Breast epithelium (tissue), 3 donors: ENCODE data around the gene PLA2G15.

Experiments
- POLR2A ChIP-seq: fragments of 450-650 bp; IDR thresholded peaks from one replicate; pipeline ENCODE4 v1.6.1; 2016; ENCODE audit warnings: antibody characterized with exemption, mild to moderate bottlenecking, moderate library complexity
- TF ChIP-seq, protein P1 (sequence below), 3 donors: fragments of 450-650 bp; IDR thresholded peaks; one replicate each; pipeline ENCODE4 v1.5.1; 2016 to 2017; ENCODE audit warnings: antibody characterized with exemption in 3 of 3, mild to moderate bottlenecking in 3 of 3, moderate library complexity in 3 of 3

GRCh38 chr16:68273896-68274295 lies 28.7 kb downstream of the PLA2G15 start:
- TF ChIP-seq, protein P1, sequence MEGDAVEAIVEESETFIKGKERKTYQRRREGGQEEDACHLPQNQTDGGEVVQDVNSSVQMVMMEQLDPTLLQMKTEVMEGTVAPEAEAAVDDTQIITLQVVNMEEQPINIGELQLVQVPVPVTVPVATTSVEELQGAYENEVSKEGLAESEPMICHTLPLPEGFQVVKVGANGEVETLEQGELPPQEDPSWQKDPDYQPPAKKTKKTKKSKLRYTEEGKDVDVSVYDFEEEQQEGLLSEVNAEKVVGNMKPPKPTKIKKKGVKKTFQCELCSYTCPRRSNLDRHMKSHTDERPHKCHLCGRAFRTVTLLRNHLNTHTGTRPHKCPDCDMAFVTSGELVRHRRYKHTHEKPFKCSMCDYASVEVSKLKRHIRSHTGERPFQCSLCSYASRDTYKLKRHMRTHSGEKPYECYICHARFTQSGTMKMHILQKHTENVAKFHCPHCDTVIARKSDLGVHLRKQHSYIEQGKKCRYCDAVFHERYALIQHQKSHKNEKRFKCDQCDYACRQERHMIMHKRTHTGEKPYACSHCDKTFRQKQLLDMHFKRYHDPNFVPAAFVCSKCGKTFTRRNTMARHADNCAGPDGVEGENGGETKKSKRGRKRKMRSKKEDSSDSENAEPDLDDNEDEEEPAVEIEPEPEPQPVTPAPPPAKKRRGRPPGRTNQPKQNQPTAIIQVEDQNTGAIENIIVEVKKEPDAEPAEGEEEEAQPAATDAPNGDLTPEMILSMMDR (IDR thresholded peaks at IDR 0.05): no peak
- TF ChIP-seq POLR2A: no peak
